Measurements from ENCODE around the gene SPINT2.

Gene SPINT2

DNA sequence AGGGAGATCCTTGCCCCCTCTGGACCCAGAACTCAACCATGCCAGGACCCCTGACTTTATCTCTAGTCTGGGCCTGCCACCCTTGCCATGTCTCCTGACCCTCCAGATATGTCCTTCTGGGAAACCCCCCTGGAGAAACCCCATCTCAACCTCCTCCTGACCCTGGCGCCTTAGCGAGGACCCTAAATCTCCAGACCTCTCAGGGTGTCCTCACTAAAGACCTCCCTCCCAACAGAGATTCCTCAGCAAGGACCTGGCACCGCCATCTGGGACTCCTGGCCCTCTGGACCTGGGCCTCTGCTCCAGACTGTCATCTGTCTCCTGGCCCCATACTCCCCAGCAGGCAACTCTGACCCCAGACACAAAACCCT, 56.6 kb downstream of the SPINT2 start:
- DNase-seq (ENCODE audit: low read depth) = no peak

GRCh38 chr19:38321646-38322196, 57.3 kb downstream of the SPINT2 start:
- DNase-seq (ENCODE audit: low read depth) = peak; percentile 69

DNA sequence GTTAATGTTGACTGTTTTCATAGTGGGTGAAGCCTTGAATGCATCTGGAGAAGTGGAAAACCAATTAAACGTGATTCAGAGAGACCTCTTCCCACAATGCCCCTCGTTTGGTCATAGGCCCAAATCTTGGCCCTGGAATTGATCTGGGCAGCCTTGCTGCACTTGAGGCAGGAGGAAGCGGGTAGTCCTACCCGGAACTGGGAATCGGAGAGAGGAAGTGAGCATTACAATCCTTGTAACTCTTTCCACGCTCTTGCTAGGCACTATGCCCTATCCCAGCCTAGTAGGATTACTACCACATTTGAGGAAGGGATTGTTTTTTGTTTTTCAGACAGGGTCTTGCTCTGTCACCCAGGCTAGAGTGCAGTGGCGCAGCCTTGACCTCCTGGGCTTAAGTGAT, 58.9 kb downstream of the SPINT2 start:
- DNase-seq (ENCODE audit: low read depth) = no peak

- DNase-seq (ENCODE audit: low read depth) = no peak
Observed at GRCh38 chr19:38324431-38324830, 60.1 kb downstream of the SPINT2 start.

GRCh38 chr19:38326591-38326990, 62.2 kb downstream of the SPINT2 start:
- DNase-seq (ENCODE audit: low read depth) = no peak

GRCh38 chr19:38329651-38330050, 65.3 kb downstream of the SPINT2 start:
- DNase-seq (ENCODE audit: low read depth) = no peak

- no peak for DNase-seq (ENCODE audit: low read depth)
Observed at GRCh38 chr19:38331728-38332127, 67.4 kb downstream of the SPINT2 start.

GRCh38 chr19:38333245-38333644, 68.9 kb downstream of the SPINT2 start:
- peak; percentile 50 for DNase-seq (ENCODE audit: low read depth)

GRCh38 chr19:38335949-38336637, 71.7 kb downstream of the SPINT2 start:
- DNase-seq (ENCODE audit: low read depth) = peak; percentile 98

DNA sequence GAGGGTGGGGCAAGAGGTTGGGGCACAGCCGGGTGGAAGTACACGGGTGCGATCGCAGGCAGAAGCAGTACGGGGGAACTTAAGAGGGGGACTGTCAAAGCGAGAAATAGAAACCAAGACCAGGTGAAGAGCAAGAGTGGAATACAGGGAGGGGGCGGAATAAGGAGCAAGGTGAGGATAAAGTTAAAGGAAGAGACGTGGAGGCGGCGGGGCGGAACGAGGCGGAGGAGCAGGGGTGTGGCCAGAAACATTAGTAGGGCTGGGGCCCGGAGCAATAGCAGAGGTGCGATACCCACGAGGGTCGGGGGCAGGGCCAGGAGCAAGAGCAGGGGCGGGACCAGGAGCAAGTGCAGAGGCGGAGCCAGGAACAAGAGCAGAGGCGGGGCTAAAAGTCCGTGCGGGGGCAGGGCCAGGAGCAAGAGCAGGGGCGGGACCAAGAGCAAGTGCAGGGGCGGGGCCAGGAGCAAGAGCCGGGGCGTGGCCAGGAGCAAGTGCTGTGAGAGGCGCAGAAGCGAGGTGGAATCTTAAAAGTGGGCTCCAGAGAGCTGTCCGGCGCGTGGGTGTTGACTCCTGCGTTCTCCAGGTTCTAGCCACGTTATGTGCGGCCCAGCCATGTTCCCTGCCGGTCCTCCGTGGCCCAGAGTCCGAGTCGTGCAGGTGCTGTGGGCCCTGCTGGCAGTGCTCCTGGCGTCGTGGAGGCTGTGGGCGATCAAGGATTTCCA, 72.4 kb downstream of the SPINT2 start:
- peak; percentile 94 for DNase-seq (ENCODE audit: low read depth)

DNA sequence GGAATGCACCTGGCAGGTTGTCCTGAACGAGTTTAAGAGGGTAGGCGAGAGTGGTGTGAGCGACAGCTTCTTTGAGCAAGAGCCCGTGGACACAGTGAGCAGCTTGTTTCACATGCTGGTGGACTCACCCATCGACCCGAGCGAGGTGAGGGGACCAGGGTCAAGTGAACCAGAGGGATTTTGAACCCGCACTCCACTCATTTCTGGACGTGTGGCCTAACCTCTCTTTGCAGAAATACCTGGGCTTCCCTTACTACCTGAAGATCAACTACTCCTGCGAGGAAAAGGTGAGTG, 72.9 kb downstream of the SPINT2 start:
- no peak for DNase-seq (ENCODE audit: low read depth)

- DNase-seq (ENCODE audit: low read depth) = peak; percentile 38
Observed at GRCh38 chr19:38339011-38339410, 74.6 kb downstream of the SPINT2 start.

GRCh38 chr19:38340927-38341326, 76.6 kb downstream of the SPINT2 start:
- DNase-seq (ENCODE audit: low read depth) = no peak

All from EH (cell line).